ENCODE measurements around the gene FAM110D. TPM values are rescaled to one million over a fixed set of nuclear protein-coding genes. Genes with fewer than 3 reads are reported as not detected.

FAM110D gene
- total and polyA plus RNA-seq, 2 experiments from 2014 or later = 0.24 to 0.39 TPM

- TF ChIP-seq POLR2AphosphoS5 (IDR thresholded peaks at IDR 0.05; ENCODE audit: low read depth) (peak; percentile 51; the same call in 1 of the 2 replicates), CTCF (conservative IDR thresholded peaks at IDR 0.05; ENCODE audit: low read depth in 2 of 2) (peak; percentile 47 to 67), JUNB (IDR thresholded peaks at IDR 0.05; ENCODE audit: unreplicated experiment) (no peak)
- H3F3A ChIP-seq (replicated peaks; ENCODE audit: low read depth) = peaks cover 9% of the 10 kb centered on the region; the same call in 1 of the 2 replicates
- no peaks in the 10 kb centered on the region for H3K9me2 ChIP-seq (ENCODE audit: insufficient read depth)
- no peaks in the 10 kb centered on the region for H3K36me3 Mint-ChIP-seq (ENCODE audit: low read depth)
- H3K27me3 Mint-ChIP-seq (ENCODE audit: insufficient read depth, low read depth, poor library complexity) = peaks cover 63% of the 10 kb centered on the region
- no peaks in the 10 kb centered on the region for H4K20me1 ChIP-seq (replicated peaks; ENCODE audit: insufficient read depth)
- peak overlapping the region; percentile 71 for H3K4me3 ChIP-seq
- H3K79me2 ChIP-seq (replicated peaks; ENCODE audit: insufficient read depth) = no peaks in the 10 kb centered on the region
- H3K36me3 ChIP-seq (ENCODE audit: insufficient read depth) = no peaks in the 10 kb centered on the region
- H3K9me3 Mint-ChIP-seq = peaks cover 3% of the 10 kb centered on the region; the same call in 1 of the 3 replicates
- H3K27ac Mint-ChIP-seq = no peak overlapping the region; the same call in 1 of the 2 replicates
- ATAC-seq = peak; percentile 44
- peak overlapping the region; percentile 81 for H3K4me3 Mint-ChIP-seq
- no peak overlapping the region for H3K27ac ChIP-seq (ENCODE audit: low read depth)
- peaks cover 35% of the 10 kb centered on the region for H3K4me1 ChIP-seq (ENCODE audit: insufficient read depth)
- H2AFZ ChIP-seq = peak overlapping the region; percentile 88
- H3K4me1 Mint-ChIP-seq = peaks cover 35% of the 10 kb centered on the region
- DNase-seq (ENCODE audit: low spot score) = peak; percentile 86
- H3K4me2 ChIP-seq = peak overlapping the region; percentile 90
- H3K27me3 ChIP-seq (ENCODE audit: insufficient read depth) = peaks cover 80% of the 10 kb centered on the region
Measured at GRCh38 chr1:26164036-26164860, 5.4 kb downstream of the FAM110D start.

GRCh38 chr1:26164861-26165842 is 6.3 kb downstream of the FAM110D start:
- H3F3A ChIP-seq (replicated peaks; ENCODE audit: low read depth) = peaks cover 9% of the 10 kb centered on the region; the same call in 1 of the 2 replicates
- Mint-ChIP-seq H3K36me3 (ENCODE audit: low read depth) (no peaks in the 10 kb centered on the region), H3K4me1 (peaks cover 31% of the 10 kb centered on the region), H3K27me3 (ENCODE audit: insufficient read depth, low read depth, poor library complexity) (peaks cover 62% of the 10 kb centered on the region), H3K27ac (no peak overlapping the region; the same call in 1 of the 2 replicates), H3K9me3 (peaks cover 3% of the 10 kb centered on the region; the same call in 1 of the 3 replicates), H3K4me3 (peak overlapping the region; percentile 81)
- H2AFZ ChIP-seq = peak overlapping the region; percentile 74; the same call in 1 of the 2 replicates
- peak overlapping the region; percentile 71 for H3K4me3 ChIP-seq
- no peaks in the 10 kb centered on the region for H3K9me2 ChIP-seq (ENCODE audit: insufficient read depth)
- peaks cover 73% of the 10 kb centered on the region for H3K27me3 ChIP-seq (ENCODE audit: insufficient read depth)
- H3K36me3 ChIP-seq (ENCODE audit: insufficient read depth) = no peaks in the 10 kb centered on the region
- no peak for ATAC-seq
- H3K79me2 ChIP-seq (replicated peaks; ENCODE audit: insufficient read depth) = no peaks in the 10 kb centered on the region
- no peak overlapping the region for H3K27ac ChIP-seq (ENCODE audit: low read depth)
- DNase-seq (ENCODE audit: low spot score) = peak; percentile 85
- no peaks in the 10 kb centered on the region for H4K20me1 ChIP-seq (replicated peaks; ENCODE audit: insufficient read depth)
- H3K4me2 ChIP-seq = peak overlapping the region; percentile 90
- peaks cover 35% of the 10 kb centered on the region for H3K4me1 ChIP-seq (ENCODE audit: insufficient read depth)
- TF ChIP-seq EZH2 (IDR thresholded peaks at IDR 0.05; ENCODE audit: low read depth, unreplicated experiment) = no peak
- peak; percentile 13; the same call in 1 of the 2 replicates for TF ChIP-seq POLR2AphosphoS5 (IDR thresholded peaks at IDR 0.05; ENCODE audit: low read depth)
- TF ChIP-seq NANOG (IDR thresholded peaks at IDR 0.05; ENCODE audit: borderline replicate concordance) = no peak
- TF ChIP-seq ZNF462 (CRISPR knock-in tag; IDR thresholded peaks at IDR 0.05) = no peak
- TF ChIP-seq ETS1 (IDR thresholded peaks at IDR 0.05) = no peak
- no peak for TF ChIP-seq JUNB (IDR thresholded peaks at IDR 0.05; ENCODE audit: unreplicated experiment)
